ENCODE results near the gene SYNJ2.
"Not testable (repeated sequence)": the region's sequence is repeated elsewhere in the genome, so short reads cannot be mapped to it uniquely, and the experiment has no call there.

The SYNJ2 gene

GRCh38 chr6:157981395-157982101, at the start of gene SYNJ2:
TSS of gene SYNJ2 (plus strand) at chr6:157981863. CDS start at chr6:157981962, 99 bp downstream.
- Mint-ChIP-seq H3K4me3 (peak within 1 kb of the TSS; percentile 90), H3K27me3 (no peaks in the 10 kb centered on the region), H3K9me3 (ENCODE audit: low read depth) (no peaks in the 10 kb centered on the region), H3K4me1 (ENCODE audit: low read depth) (peaks cover 50% of the 10 kb centered on the region), H3K27ac (peak within 1 kb of the TSS; percentile 85), H3K36me3 (no peaks in the 10 kb centered on the region)

GRCh38 chr6:157935786-157936185, 45.9 kb upstream of the SYNJ2 start:
- Mint-ChIP-seq H3K9me3 (ENCODE audit: low read depth) (no peaks in the 10 kb centered on the region), H3K4me3 (no peak overlapping the region), H3K27ac (peak overlapping the region; percentile 34), H3K27me3 (no peaks in the 10 kb centered on the region), H3K4me1 (ENCODE audit: low read depth) (peaks cover 8% of the 10 kb centered on the region), H3K36me3 (peaks cover 16% of the 10 kb centered on the region)

DNA sequence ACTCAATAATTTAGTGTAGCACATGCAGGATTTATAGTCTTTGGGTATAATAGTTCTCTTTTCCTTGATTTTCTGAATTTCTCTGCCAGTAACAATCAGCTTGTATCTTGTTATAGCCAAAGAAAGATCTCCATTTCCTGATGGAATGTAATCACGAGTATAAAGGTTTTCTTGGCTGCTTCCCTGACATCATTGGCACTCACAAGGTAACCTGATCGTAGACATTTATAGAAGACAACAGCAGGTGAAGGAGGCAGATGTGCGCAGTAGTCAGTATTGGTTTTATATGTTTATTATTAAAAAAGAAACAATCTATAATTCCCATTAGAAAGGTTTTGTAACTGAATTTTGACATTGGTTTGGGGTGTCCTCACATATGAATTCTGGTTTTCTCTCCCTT, 44.3 kb upstream of the SYNJ2 start:
- H3K27me3 Mint-ChIP-seq = no peaks in the 10 kb centered on the region
- H3K36me3 Mint-ChIP-seq = peaks cover 21% of the 10 kb centered on the region
- H3K4me3 Mint-ChIP-seq = no peak overlapping the region
- H3K27ac Mint-ChIP-seq = no peak overlapping the region
- no peaks in the 10 kb centered on the region for H3K9me3 Mint-ChIP-seq (ENCODE audit: low read depth)
- peaks cover 10% of the 10 kb centered on the region for H3K4me1 Mint-ChIP-seq (ENCODE audit: low read depth)

- no peak overlapping the region for H3K4me3 Mint-ChIP-seq
- H3K9me3 Mint-ChIP-seq (ENCODE audit: low read depth) = no peaks in the 10 kb centered on the region
- no peaks in the 10 kb centered on the region for H3K27me3 Mint-ChIP-seq
- H3K27ac Mint-ChIP-seq = no peak overlapping the region
- H3K4me1 Mint-ChIP-seq (ENCODE audit: low read depth) = peaks cover 10% of the 10 kb centered on the region
- H3K36me3 Mint-ChIP-seq = peaks cover 21% of the 10 kb centered on the region
Observed at GRCh38 chr6:157937916-157938315, 43.7 kb upstream of the SYNJ2 start.

DNA sequence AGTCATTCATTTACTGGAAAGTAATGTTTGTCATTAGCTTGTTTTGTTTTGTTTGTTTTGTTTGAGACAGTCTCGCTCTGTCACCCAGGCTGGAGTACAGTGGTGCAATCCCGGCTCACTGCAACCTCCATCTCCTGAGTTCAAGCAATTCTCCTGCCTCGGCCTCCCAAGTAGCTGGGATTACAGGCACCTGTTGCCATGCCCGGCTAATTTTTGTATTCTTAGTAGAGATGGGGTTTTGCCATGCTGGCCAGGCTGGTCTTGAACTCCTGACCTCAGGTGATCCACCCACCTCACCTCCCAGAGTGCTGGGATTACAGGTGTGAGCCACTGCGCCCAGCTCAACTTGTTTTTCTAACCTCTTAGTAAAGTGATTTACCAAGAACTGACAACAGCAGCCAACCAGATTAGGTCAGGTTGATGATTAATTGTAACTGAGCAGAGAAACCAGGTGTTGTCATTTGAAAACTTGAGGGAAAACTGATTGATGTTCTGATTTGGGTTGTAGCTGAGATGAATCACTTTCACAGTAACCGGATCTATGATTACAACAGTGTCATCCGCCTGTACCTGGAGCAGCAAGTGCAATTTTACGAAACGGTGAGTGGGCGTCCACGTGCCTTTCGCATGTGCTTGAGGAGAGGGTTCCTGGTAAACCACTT, 41.2 kb upstream of the SYNJ2 start:
- Mint-ChIP-seq H3K27ac (peak overlapping the region; percentile 28), H3K36me3 (peaks cover 29% of the 10 kb centered on the region), H3K4me1 (ENCODE audit: low read depth) (peaks cover 24% of the 10 kb centered on the region)
- H3K9me3 Mint-ChIP-seq (ENCODE audit: low read depth); H3K27me3 Mint-ChIP-seq; H3K4me3 Mint-ChIP-seq: not testable (repeated sequence)

- no peaks in the 10 kb centered on the region for H3K27me3 Mint-ChIP-seq
- peaks cover 30% of the 10 kb centered on the region for H3K36me3 Mint-ChIP-seq
- H3K27ac Mint-ChIP-seq = peak overlapping the region; percentile 19
- H3K4me3 Mint-ChIP-seq = no peak overlapping the region
- no peaks in the 10 kb centered on the region for H3K9me3 Mint-ChIP-seq (ENCODE audit: low read depth)
- H3K4me1 Mint-ChIP-seq (ENCODE audit: low read depth) = peaks cover 31% of the 10 kb centered on the region
Observed at GRCh38 chr6:157941101-157941863, 40.4 kb upstream of the SYNJ2 start.

GRCh38 chr6:157942351-157942750, 39.3 kb upstream of the SYNJ2 start:
- Mint-ChIP-seq H3K9me3 (ENCODE audit: low read depth) (no peaks in the 10 kb centered on the region), H3K27ac (no peak overlapping the region), H3K36me3 (peaks cover 31% of the 10 kb centered on the region), H3K27me3 (no peaks in the 10 kb centered on the region), H3K4me3 (no peak overlapping the region), H3K4me1 (ENCODE audit: low read depth) (peaks cover 40% of the 10 kb centered on the region)

- Mint-ChIP-seq H3K27me3 (no peaks in the 10 kb centered on the region), H3K4me3 (no peak overlapping the region), H3K4me1 (ENCODE audit: low read depth) (peaks cover 40% of the 10 kb centered on the region), H3K9me3 (ENCODE audit: low read depth) (no peaks in the 10 kb centered on the region), H3K27ac (no peak overlapping the region), H3K36me3 (peaks cover 33% of the 10 kb centered on the region)
Observed at GRCh38 chr6:157943249-157943963, 38.3 kb upstream of the SYNJ2 start.

DNA sequence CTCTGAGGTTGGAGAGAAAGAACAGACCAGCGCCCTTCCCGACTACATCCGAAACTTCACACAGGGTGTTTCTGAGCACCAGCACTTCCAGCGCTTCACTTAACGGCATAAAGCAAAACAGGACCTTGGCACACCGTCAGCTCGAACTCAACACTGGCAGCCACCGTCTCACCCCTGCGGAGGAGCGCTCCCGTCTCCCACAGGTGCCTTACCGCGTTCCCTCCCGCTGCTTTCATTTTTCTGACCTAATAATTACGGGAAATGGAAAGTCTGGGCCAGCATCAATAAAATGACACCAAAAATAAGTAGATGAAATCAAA, 37.7 kb upstream of the SYNJ2 start:
- peaks cover 40% of the 10 kb centered on the region for H3K4me1 Mint-ChIP-seq (ENCODE audit: low read depth)
- peaks cover 33% of the 10 kb centered on the region for H3K36me3 Mint-ChIP-seq
- H3K9me3 Mint-ChIP-seq (ENCODE audit: low read depth) = no peaks in the 10 kb centered on the region
- H3K27ac Mint-ChIP-seq = peak overlapping the region; percentile 84
- H3K4me3 Mint-ChIP-seq = no peak overlapping the region
- no peaks in the 10 kb centered on the region for H3K27me3 Mint-ChIP-seq

- Mint-ChIP-seq H3K9me3 (ENCODE audit: low read depth) (peaks cover 4% of the 10 kb centered on the region), H3K27ac (peak overlapping the region; percentile 84)
Observed at GRCh38 chr6:157944983-157945931, 36.4 kb upstream of the SYNJ2 start.

GRCh38 chr6:157946053-157946617, 35.5 kb upstream of the SYNJ2 start:
- Mint-ChIP-seq H3K9me3 (ENCODE audit: low read depth) (peaks cover 4% of the 10 kb centered on the region), H3K36me3 (peaks cover 21% of the 10 kb centered on the region), H3K4me3 (peak overlapping the region; percentile 32), H3K4me1 (ENCODE audit: low read depth) (peaks cover 30% of the 10 kb centered on the region), H3K27me3 (no peaks in the 10 kb centered on the region), H3K27ac (peak overlapping the region; percentile 84)

More at GRCh38 chr6:157944983-157945931, 36.4 kb upstream of the SYNJ2 start:
- Mint-ChIP-seq H3K4me1 (ENCODE audit: low read depth) (peaks cover 35% of the 10 kb centered on the region), H3K4me3 (peak overlapping the region; percentile 20), H3K36me3 (peaks cover 26% of the 10 kb centered on the region), H3K27me3 (no peaks in the 10 kb centered on the region)

DNA sequence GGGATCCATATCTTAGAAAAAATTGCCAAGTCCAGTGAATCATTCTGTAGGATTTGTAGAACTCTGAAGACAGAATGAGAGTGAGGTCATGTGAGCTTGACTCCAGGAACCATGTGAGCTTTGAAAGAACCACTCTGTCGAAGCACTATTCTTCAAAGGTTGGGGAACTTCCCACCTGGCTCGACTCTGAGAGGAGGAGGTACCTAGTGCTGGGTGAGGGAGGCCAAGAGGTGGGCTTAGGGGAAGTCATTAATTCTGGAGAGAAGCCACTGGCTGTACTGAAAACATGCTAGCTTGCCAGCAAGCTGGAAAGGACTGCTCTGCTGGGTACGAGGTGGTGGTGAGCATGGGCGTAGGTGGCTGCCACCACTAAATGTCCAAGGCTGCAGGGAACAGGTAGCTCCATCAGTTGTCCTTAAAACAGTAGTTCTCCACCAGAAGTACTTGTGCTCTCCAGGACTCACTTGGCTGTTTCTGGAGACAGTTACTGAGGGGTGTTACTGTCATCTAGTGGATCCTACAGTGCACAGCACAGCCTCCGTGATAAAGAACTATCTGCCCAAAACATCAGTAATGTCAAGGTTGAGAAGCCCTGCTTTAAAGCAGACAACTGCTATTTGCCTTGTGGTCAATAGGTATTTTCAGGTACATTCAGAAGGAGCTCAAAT, 34.7 kb upstream of the SYNJ2 start:
- H3K9me3 Mint-ChIP-seq (ENCODE audit: low read depth) = peaks cover 4% of the 10 kb centered on the region
- H3K27ac Mint-ChIP-seq = peak overlapping the region; percentile 84
- H3K36me3 Mint-ChIP-seq = peaks cover 20% of the 10 kb centered on the region
- no peak overlapping the region for H3K4me3 Mint-ChIP-seq
- peaks cover 30% of the 10 kb centered on the region for H3K4me1 Mint-ChIP-seq (ENCODE audit: low read depth)
- no peaks in the 10 kb centered on the region for H3K27me3 Mint-ChIP-seq

DNA sequence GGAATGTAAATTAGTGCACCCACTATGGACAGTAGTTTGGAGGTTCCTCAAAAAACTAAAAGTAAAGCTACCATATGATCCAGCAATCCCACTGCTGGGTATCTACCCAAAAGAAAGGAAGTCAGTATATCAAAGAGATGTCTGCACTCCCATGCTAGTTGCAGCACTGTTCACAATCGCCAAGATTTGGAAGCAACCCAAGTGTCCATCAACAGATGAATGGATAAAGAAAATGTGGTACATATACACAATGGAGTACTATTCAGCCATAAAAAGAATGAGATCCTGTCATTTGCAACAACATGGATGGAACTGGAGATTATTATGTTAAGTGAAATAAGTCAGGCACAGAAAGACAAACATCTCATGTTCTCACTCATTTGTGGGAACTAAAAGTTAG, 30.8 kb upstream of the SYNJ2 start:
- not testable (repeated sequence) for H3K27me3 Mint-ChIP-seq; H3K27ac Mint-ChIP-seq; H3K4me3 Mint-ChIP-seq; H3K36me3 Mint-ChIP-seq; H3K9me3 Mint-ChIP-seq (ENCODE audit: low read depth)
- peaks cover 12% of the 10 kb centered on the region for H3K4me1 Mint-ChIP-seq (ENCODE audit: low read depth)
